Measurements from ENCODE around the gene UBE3B.

- no peak for TF ChIP-seq CTCF (IDR thresholded peaks at IDR 0.05; ENCODE audit: low read depth, low read length, poor library complexity, severe bottlenecking)
- TF ChIP-seq EZH2phosphoT487 (IDR thresholded peaks at IDR 0.05; ENCODE audit: borderline replicate concordance, low read length), result no peak
Measured at GRCh38 chr12:109544955-109545531, 67.6 kb downstream of the UBE3B start.

All from DOHH2 (cell line).